ENCODE data around the gene CCDC70. TPM values are rescaled to one million over a fixed set of nuclear protein-coding genes. Genes with fewer than 3 reads are reported as not detected.

CCDC70 gene
- total RNA-seq, 1 donor from 2014 or later: not detected

GRCh38 chr13:51894239-51894638 lies 32.5 kb downstream of the CCDC70 start:
- peak; percentile 11 for DNase-seq (ENCODE audit: extremely low spot score, unreplicated experiment)

DNA sequence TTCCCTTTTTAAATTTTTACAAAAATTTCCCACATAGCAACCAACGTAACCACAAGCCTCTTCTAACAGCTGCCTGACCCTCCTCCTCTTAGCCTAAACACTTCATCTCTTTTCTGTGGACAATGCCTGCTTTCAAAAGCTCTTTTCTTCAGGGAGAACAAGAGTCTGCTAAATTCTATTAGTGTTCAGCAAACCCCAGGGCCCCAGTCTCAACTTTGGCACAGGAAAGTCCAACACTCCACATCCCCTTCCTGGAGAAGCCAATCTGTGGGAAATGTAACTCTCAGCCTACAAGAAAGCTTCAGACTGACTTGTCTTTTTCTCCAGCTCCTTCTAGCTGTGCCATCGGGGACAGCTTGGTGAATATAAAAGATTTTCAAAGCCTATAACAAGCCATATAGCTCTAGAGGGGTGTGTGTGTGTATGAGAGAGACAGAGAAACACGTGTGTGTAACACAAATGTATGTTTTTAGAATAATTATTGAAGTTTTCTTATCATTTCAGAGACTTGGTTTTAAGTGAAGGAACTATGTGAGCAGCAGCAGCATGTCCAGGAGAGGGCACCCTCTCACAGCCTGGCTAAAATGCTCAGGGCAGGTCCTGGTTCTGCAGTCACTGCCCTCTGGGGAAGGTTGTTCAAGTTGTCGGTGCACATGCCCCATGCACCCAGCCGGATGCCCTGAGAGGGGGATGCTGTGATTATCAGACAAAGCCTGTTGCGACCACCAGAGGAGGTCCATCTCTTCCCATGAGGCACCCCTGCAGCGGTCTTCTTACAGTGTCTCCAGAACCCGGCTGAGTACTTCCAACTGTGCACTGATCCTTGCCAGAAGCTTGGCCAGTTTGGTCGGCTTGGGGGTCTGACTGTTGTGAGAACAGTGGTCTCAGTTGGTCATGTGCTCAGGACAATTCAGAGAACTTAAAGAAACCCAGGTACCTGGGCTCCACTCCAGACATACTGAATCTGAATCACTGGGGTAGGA lies 34.4 kb downstream of the CCDC70 start:
- Mint-ChIP-seq H3K36me3 (ENCODE audit: unreplicated experiment) (no peaks in the 10 kb centered on the region), H3K27me3 (ENCODE audit: unreplicated experiment) (peaks cover 32% of the 10 kb centered on the region), H3K9me3 (ENCODE audit: unreplicated experiment) (no peaks in the 10 kb centered on the region), H3K27ac (ENCODE audit: unreplicated experiment) (no peak overlapping the region), H3K4me3 (ENCODE audit: unreplicated experiment) (no peak overlapping the region), H3K4me1 (ENCODE audit: unreplicated experiment) (peaks cover 1% of the 10 kb centered on the region)
- TF ChIP-seq, protein P1, sequence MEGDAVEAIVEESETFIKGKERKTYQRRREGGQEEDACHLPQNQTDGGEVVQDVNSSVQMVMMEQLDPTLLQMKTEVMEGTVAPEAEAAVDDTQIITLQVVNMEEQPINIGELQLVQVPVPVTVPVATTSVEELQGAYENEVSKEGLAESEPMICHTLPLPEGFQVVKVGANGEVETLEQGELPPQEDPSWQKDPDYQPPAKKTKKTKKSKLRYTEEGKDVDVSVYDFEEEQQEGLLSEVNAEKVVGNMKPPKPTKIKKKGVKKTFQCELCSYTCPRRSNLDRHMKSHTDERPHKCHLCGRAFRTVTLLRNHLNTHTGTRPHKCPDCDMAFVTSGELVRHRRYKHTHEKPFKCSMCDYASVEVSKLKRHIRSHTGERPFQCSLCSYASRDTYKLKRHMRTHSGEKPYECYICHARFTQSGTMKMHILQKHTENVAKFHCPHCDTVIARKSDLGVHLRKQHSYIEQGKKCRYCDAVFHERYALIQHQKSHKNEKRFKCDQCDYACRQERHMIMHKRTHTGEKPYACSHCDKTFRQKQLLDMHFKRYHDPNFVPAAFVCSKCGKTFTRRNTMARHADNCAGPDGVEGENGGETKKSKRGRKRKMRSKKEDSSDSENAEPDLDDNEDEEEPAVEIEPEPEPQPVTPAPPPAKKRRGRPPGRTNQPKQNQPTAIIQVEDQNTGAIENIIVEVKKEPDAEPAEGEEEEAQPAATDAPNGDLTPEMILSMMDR (IDR thresholded peaks at IDR 0.05): peak; percentile 86
- no peak for DNase-seq (ENCODE audit: extremely low spot score, unreplicated experiment)

More at GRCh38 chr13:51894239-51894638, 32.5 kb downstream of the CCDC70 start:
- H3K27ac Mint-ChIP-seq (ENCODE audit: unreplicated experiment): no peak overlapping the region
- no peaks in the 10 kb centered on the region for H3K9me3 Mint-ChIP-seq (ENCODE audit: unreplicated experiment)
- H3K4me1 Mint-ChIP-seq (ENCODE audit: unreplicated experiment): peaks cover 1% of the 10 kb centered on the region
- peaks cover 31% of the 10 kb centered on the region for H3K27me3 Mint-ChIP-seq (ENCODE audit: unreplicated experiment)
- H3K36me3 Mint-ChIP-seq (ENCODE audit: unreplicated experiment): no peaks in the 10 kb centered on the region
- TF ChIP-seq, protein P1 (IDR thresholded peaks at IDR 0.05): no peak
- H3K4me3 Mint-ChIP-seq (ENCODE audit: unreplicated experiment): no peak overlapping the region

DNA sequence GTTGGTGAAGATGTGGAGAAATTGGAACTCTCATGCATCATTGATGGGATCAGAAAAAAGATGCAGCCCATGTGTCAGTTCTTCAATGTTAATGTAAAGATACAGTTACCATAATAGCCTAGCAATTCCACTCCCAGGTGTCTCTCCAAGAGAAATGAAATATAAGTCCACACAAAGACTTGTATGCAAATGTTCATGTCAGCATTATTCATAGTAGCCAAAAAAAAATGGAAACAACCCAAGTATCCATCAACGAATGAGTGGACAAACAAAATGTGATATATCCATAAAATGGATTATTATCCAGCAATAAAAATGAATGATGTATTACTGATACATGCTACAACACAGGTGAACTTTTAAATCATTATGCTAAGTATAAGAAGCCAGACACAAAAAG lies 38.7 kb downstream of the CCDC70 start:
- H3K4me1 Mint-ChIP-seq (ENCODE audit: unreplicated experiment): peaks cover 1% of the 10 kb centered on the region
- TF ChIP-seq, protein P1 (IDR thresholded peaks at IDR 0.05): no peak
- DNase-seq (ENCODE audit: extremely low spot score, unreplicated experiment): no peak
- no peaks in the 10 kb centered on the region for H3K9me3 Mint-ChIP-seq (ENCODE audit: unreplicated experiment)
- H3K4me3 Mint-ChIP-seq (ENCODE audit: unreplicated experiment): no peak overlapping the region
- peaks cover 26% of the 10 kb centered on the region for H3K27me3 Mint-ChIP-seq (ENCODE audit: unreplicated experiment)
- H3K27ac Mint-ChIP-seq (ENCODE audit: unreplicated experiment): no peak overlapping the region
- H3K36me3 Mint-ChIP-seq (ENCODE audit: unreplicated experiment): no peaks in the 10 kb centered on the region

DNA sequence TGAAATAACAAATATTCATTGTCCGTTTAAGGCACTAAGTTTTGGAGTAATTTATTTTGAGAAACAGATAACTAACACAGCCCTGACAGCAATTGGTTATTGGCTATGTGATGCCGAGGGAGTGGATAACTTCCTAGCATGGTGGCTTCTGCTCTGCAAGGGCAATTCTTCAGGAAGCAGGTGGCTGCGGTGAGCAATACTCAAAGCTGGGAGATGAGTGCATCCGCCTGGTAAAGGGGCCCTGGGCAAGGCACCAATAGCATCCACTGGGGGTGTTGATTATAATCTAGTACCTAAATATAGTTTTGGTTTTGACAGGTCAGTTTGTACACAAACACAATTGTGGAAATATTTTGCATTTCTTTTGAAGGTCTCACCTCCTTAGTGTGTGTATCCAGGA lies 41.0 kb downstream of the CCDC70 start:
- TF ChIP-seq, protein P1 (IDR thresholded peaks at IDR 0.05): no peak
- peaks cover 21% of the 10 kb centered on the region for H3K27me3 Mint-ChIP-seq (ENCODE audit: unreplicated experiment)

DNA sequence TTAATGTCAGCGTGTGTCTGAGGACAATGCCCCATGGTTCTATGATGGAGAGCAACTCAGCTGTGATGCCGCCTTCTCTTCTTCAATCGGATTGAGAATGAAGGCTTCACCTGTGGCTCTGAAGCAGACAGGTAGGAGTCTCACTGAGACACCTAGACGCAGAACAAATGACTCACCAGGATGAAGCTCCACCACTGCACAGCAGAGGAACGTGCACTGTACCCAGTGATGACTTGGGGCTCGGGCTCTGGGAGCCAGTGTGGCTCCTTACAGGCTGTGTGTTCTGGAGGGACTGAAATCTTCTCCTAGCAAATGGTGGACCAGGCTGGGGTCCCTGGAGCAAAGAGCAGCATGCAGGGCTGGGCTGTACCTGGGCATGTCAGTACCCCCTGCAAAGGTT lies 44.0 kb downstream of the CCDC70 start:
- H3K9me3 Mint-ChIP-seq (ENCODE audit: unreplicated experiment): no peaks in the 10 kb centered on the region
- H3K4me3 Mint-ChIP-seq (ENCODE audit: unreplicated experiment): no peak overlapping the region
- H3K27ac Mint-ChIP-seq (ENCODE audit: unreplicated experiment): no peak overlapping the region

More for the DNA sequence above, 41.0 kb downstream of the CCDC70 start:
- DNase-seq (ENCODE audit: extremely low spot score, unreplicated experiment): no peak
- Mint-ChIP-seq H3K4me1 (ENCODE audit: unreplicated experiment) (peaks cover 16% of the 10 kb centered on the region), H3K9me3 (ENCODE audit: unreplicated experiment) (no peaks in the 10 kb centered on the region), H3K27ac (ENCODE audit: unreplicated experiment) (no peak overlapping the region), H3K4me3 (ENCODE audit: unreplicated experiment) (no peak overlapping the region), H3K36me3 (ENCODE audit: unreplicated experiment) (no peaks in the 10 kb centered on the region)

More for the DNA sequence above, 44.0 kb downstream of the CCDC70 start:
- TF ChIP-seq, protein P1 (IDR thresholded peaks at IDR 0.05): no peak
- Mint-ChIP-seq H3K36me3 (ENCODE audit: unreplicated experiment) (no peaks in the 10 kb centered on the region), H3K27me3 (ENCODE audit: unreplicated experiment) (peaks cover 12% of the 10 kb centered on the region), H3K4me1 (ENCODE audit: unreplicated experiment) (peaks cover 16% of the 10 kb centered on the region)
- DNase-seq (ENCODE audit: extremely low spot score, unreplicated experiment): no peak

Data from osteocyte (in vitro differentiated cells).